ENCODE results near the gene NFKBIE. TPM values are rescaled to one million over a fixed set of nuclear protein-coding genes. Genes with fewer than 3 reads are reported as not detected.

NFKBIE gene
- total RNA-seq, 1 experiment from 2014 or later: 9.7 TPM

- no peak overlapping the region for H3K14ac ChIP-seq (ENCODE audit: insufficient read depth, low read length)
- H3K4me3 Mint-ChIP-seq: no peak overlapping the region
- no CpG with 5 or more reads among the region's 2 CpGs for WGBS (ENCODE audit: extremely low coverage, insufficient read length, low lambda C conversion rate)
- H3K9ac ChIP-seq (ENCODE audit: extremely low read depth, insufficient read length, low read length): no peak overlapping the region
- no peak overlapping the region for H4K91ac ChIP-seq (ENCODE audit: insufficient read length, low read depth, low read length)
- H2BK12ac ChIP-seq (ENCODE audit: insufficient read length, low read depth, low read length): no peak overlapping the region
- H3K79me2 ChIP-seq (ENCODE audit: insufficient read depth, low read length): no peaks in the 10 kb centered on the region
- TF ChIP-seq CTCF (conservative IDR thresholded peaks at IDR 0.05): no peak
- H3K4me2 ChIP-seq (ENCODE audit: insufficient read depth, insufficient read length, low read length): no peak overlapping the region
- H3K4me1 Mint-ChIP-seq: peaks cover 6 to 8% of the 10 kb centered on the region in 2 experiments; a peak in 3 of 4 replicates
- H2BK120ac ChIP-seq (ENCODE audit: low read depth, low read length, poor library complexity, severe bottlenecking): no peak overlapping the region
- peaks cover 73% of the 10 kb centered on the region for H3K27me3 Mint-ChIP-seq (ENCODE audit: low read depth)
- H3K27me3 ChIP-seq (ENCODE audit: insufficient read depth, low read length): no peaks in the 10 kb centered on the region; the same call in 1 of the 2 replicates
- no peak overlapping the region for H3K27ac Mint-ChIP-seq
- H2BK20ac ChIP-seq (ENCODE audit: low read depth, low read length, poor library complexity, severe bottlenecking): no peak overlapping the region
- no peaks in the 10 kb centered on the region for H3K36me3 Mint-ChIP-seq (ENCODE audit: insufficient read depth in 1 of 3, low read depth in 3 of 3)
- no peaks in the 10 kb centered on the region for H3K9me3 Mint-ChIP-seq
- no peak overlapping the region for H2AK5ac ChIP-seq (ENCODE audit: insufficient read length, low read length)
- H3K9me3 ChIP-seq (ENCODE audit: control insufficient read depth, low read depth, low read length): no peaks in the 10 kb centered on the region
- no peaks in the 10 kb centered on the region for H4K20me1 ChIP-seq (ENCODE audit: control insufficient read depth, insufficient read depth, insufficient read length)
- H4K8ac ChIP-seq (replicated peaks; ENCODE audit: insufficient read length, low read depth, low read length): no peak overlapping the region
- no peak overlapping the region for H2BK5ac ChIP-seq (ENCODE audit: insufficient read length, low read length)
- no peak overlapping the region for H4K5ac ChIP-seq (ENCODE audit: insufficient read length, low read depth, low read length)
- H2AFZ ChIP-seq (ENCODE audit: low read length): no peak overlapping the region
- no peak for DNase-seq
- no peaks in the 10 kb centered on the region; the same call in 1 of the 2 replicates for H3K4me1 ChIP-seq (ENCODE audit: insufficient read depth, low read length)
- no peak overlapping the region for H3K56ac ChIP-seq (ENCODE audit: insufficient read length, low read depth, low read length)
- no peaks in the 10 kb centered on the region for H3K23me2 ChIP-seq (ENCODE audit: insufficient read length, low read depth, low read length, poor library complexity, severe bottlenecking)
- H3K18ac ChIP-seq (ENCODE audit: insufficient read length, low read depth, low read length): no peak overlapping the region
- no peak overlapping the region for H3K4ac ChIP-seq (ENCODE audit: low read depth, low read length)
- no peak overlapping the region for H3K27ac ChIP-seq (ENCODE audit: insufficient read length, low read depth, low read length)
- H3T11ph ChIP-seq (ENCODE audit: low read length): no peak overlapping the region
- H3K23ac ChIP-seq (ENCODE audit: insufficient read length, low read depth, low read length): no peak overlapping the region
- no peak overlapping the region for H2BK15ac ChIP-seq (ENCODE audit: low read depth, low read length)
- no peaks in the 10 kb centered on the region for H3K79me1 ChIP-seq (ENCODE audit: insufficient read depth, low read depth, low read length, poor library complexity, severe bottlenecking)
These were observed 18.8 kb upstream of the NFKBIE start for GRCh38 chr6:44284121-44284520.

All from H9 (cell line).